Measurements from ENCODE around the gene RTKN2. TPM values are rescaled to one million over a fixed set of nuclear protein-coding genes. Genes with fewer than 3 reads are reported as not detected.

RTKN2 gene
- polyA plus RNA-seq, 3 donors = 0.07 to 0.08 TPM; not detected in 1

DNA sequence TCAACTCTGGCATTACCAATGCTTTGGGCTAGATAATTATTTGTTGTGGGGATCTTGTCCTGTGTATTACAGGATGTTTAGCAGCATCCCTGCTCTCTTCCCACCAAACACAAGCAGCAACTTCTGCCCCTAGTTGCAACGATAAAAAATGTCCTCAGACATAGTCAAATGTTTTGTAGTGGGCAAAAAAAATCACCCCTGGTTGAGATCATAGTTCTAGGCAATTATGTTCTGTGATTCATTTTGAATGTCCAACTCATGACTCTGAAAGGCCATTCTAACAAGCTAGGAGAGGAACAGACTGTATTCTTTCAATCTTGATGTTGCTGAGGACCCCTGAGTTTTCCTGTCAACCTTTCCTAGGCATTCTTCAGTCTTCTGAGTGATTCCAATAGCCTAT, 79.5 kb downstream of the RTKN2 start:
- H3K36me3 Mint-ChIP-seq = no peaks in the 10 kb centered on the region
- H3K4me3 ChIP-seq (replicated peaks in 1 of 3; ENCODE audit: low read depth in 2 of 3, low read length in 3 of 3) = no peak overlapping the region

DNA sequence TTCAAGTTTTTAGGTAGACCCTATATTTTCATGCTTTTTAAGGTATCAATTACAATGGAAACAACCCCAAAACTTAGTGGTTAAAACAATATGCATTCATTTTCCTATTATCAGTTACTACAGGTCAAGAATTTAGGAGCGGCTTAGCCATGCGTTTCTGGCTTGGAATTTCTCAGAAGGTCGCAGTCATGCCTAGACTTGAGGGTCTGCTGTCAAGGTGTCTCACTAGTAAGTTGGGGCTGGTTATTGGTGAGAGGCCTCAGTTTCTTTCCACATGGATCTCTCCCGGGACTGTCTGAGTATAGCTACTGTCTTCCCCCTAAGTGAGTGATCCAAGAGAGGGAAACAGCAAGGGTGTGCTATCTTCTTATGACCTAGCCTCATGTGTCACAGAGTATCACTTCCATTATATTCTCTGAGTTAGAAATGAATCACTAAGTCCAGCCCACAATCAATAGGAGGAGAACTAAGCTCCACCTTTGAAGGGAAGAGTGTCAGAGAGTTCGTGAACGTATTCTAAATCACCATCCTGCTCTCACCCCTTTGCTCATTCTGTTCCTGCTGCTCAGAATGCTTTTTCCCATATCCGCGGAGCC, 80.5 kb downstream of the RTKN2 start:
- Histone ChIP-seq H3K27me3 (ENCODE audit: control insufficient read depth in 2 of 2, insufficient read depth in 2 of 2, low read length in 2 of 2) (no peaks in the 10 kb centered on the region), H2AFZ (ENCODE audit: insufficient read depth, low read depth, low read length, poor library complexity, severe bottlenecking) (no peak overlapping the region), H3K4me3 (replicated peaks in 1 of 3; ENCODE audit: low read depth in 2 of 3, low read length in 3 of 3) (no peak overlapping the region), H3K36me3 (replicated peaks in 1 of 2; ENCODE audit: control insufficient read depth in 1 of 2, insufficient read depth in 2 of 2, low read length in 2 of 2) (no peaks in the 10 kb centered on the region), H3K79me2 (ENCODE audit: insufficient read depth, low read length) (no peaks in the 10 kb centered on the region), H3K4me2 (replicated peaks; ENCODE audit: extremely low read depth, low read length, poor library complexity, severe bottlenecking) (no peak overlapping the region), H3K4me1 (ENCODE audit: control insufficient read depth in 1 of 2, insufficient read depth in 2 of 2, low read length in 2 of 2) (no peaks in the 10 kb centered on the region), H3K27ac (ENCODE audit: low read depth in 1 of 2, low read length in 2 of 2) (no peak overlapping the region), H4K20me1 (ENCODE audit: insufficient read depth, low read length) (no peaks in the 10 kb centered on the region), H3K9me3 (replicated peaks in 1 of 2; ENCODE audit: control insufficient read depth in 1 of 2, insufficient read depth in 1 of 2, low read length in 2 of 2) (no peaks in the 10 kb centered on the region), H3K9ac (ENCODE audit: insufficient read depth, low read length, poor library complexity, severe bottlenecking) (no peak overlapping the region)
- no peak overlapping the region for H3K27ac Mint-ChIP-seq
- H3K4me1 Mint-ChIP-seq = no peaks in the 10 kb centered on the region
- TF ChIP-seq, protein P1, sequence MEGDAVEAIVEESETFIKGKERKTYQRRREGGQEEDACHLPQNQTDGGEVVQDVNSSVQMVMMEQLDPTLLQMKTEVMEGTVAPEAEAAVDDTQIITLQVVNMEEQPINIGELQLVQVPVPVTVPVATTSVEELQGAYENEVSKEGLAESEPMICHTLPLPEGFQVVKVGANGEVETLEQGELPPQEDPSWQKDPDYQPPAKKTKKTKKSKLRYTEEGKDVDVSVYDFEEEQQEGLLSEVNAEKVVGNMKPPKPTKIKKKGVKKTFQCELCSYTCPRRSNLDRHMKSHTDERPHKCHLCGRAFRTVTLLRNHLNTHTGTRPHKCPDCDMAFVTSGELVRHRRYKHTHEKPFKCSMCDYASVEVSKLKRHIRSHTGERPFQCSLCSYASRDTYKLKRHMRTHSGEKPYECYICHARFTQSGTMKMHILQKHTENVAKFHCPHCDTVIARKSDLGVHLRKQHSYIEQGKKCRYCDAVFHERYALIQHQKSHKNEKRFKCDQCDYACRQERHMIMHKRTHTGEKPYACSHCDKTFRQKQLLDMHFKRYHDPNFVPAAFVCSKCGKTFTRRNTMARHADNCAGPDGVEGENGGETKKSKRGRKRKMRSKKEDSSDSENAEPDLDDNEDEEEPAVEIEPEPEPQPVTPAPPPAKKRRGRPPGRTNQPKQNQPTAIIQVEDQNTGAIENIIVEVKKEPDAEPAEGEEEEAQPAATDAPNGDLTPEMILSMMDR (IDR thresholded peaks at IDR 0.05) = no peak
- H3K27me3 Mint-ChIP-seq (ENCODE audit: low read depth in 3 of 3) = no peaks in the 10 kb centered on the region
- no peaks in the 10 kb centered on the region for H3K36me3 Mint-ChIP-seq
- peaks cover 0 to 2% (median 0%) of the 10 kb centered on the region in 7 donors for H3K9me3 Mint-ChIP-seq
- H3K4me3 Mint-ChIP-seq = no peak overlapping the region
- DNase-seq = no peak
- intact Hi-C loops (cut with micrococcal nuclease) = no loop called here
- 100% methylated on average over 4 of the region's 8 CpGs for WGBS (ENCODE audit: insufficient coverage)

More for the DNA sequence above, 79.5 kb downstream of the RTKN2 start:
- no peak overlapping the region for H3K4me2 ChIP-seq (replicated peaks; ENCODE audit: extremely low read depth, low read length, poor library complexity, severe bottlenecking)
- H3K9me3 ChIP-seq (replicated peaks in 1 of 2; ENCODE audit: control insufficient read depth in 1 of 2, insufficient read depth in 1 of 2, low read length in 2 of 2) = no peaks in the 10 kb centered on the region
- Mint-ChIP-seq H3K27ac (no peak overlapping the region), H3K4me1 (no peaks in the 10 kb centered on the region), H3K27me3 (ENCODE audit: low read depth in 3 of 3) (no peaks in the 10 kb centered on the region), H3K9me3 (peaks cover 0 to 2% (median 0%) of the 10 kb centered on the region in 7 donors), H3K4me3 (no peak overlapping the region)
- WGBS (ENCODE audit: insufficient coverage) = no CpG with 5 or more reads among the region's 1 CpG
- H3K4me1 ChIP-seq (ENCODE audit: control insufficient read depth in 1 of 2, insufficient read depth in 2 of 2, low read length in 2 of 2) = no peaks in the 10 kb centered on the region
- TF ChIP-seq, protein P1 (IDR thresholded peaks at IDR 0.05) = no peak
- no peak overlapping the region for H3K27ac ChIP-seq (ENCODE audit: low read depth in 1 of 2, low read length in 2 of 2)
- H3K36me3 ChIP-seq (replicated peaks in 1 of 2; ENCODE audit: control insufficient read depth in 1 of 2, insufficient read depth in 2 of 2, low read length in 2 of 2) = no peaks in the 10 kb centered on the region
- H3K27me3 ChIP-seq (ENCODE audit: control insufficient read depth in 2 of 2, insufficient read depth in 2 of 2, low read length in 2 of 2) = no peaks in the 10 kb centered on the region
- H3K79me2 ChIP-seq (ENCODE audit: insufficient read depth, low read length) = no peaks in the 10 kb centered on the region
- H3K9ac ChIP-seq (ENCODE audit: insufficient read depth, low read length, poor library complexity, severe bottlenecking) = no peak overlapping the region
- no peaks in the 10 kb centered on the region for H4K20me1 ChIP-seq (ENCODE audit: insufficient read depth, low read length)
- intact Hi-C loops (cut with micrococcal nuclease) = no loop called here
- no peak overlapping the region for H2AFZ ChIP-seq (ENCODE audit: insufficient read depth, low read depth, low read length, poor library complexity, severe bottlenecking)
- no peak for DNase-seq

All from CD14-positive monocyte (primary cell).